GM12878 (cell line): Measurements from ENCODE around the gene RREB1.

ENCODE experiments used
- ATF7 ChIP-seq: fragments of 450-650 bp; IDR thresholded peaks from 2 replicates; pipeline ENCODE4 v1.6.1; 2016; ENCODE audit warnings: low read depth, mild to moderate bottlenecking
- CBX5 ChIP-seq: sonication (generic); IDR thresholded peaks from 2 replicates; pipeline ENCODE4 v1.6.1; 2016; ENCODE audit warnings: low read depth, moderate library complexity, mild to moderate bottlenecking, inconsistent platforms
- CREB1 ChIP-seq: IDR thresholded peaks from 2 replicates; pipeline ENCODE4 v1.6.1; 2012; ENCODE audit warnings: low read depth, mild to moderate bottlenecking, inconsistent platforms
- DPF2 ChIP-seq: fragments of 450-650 bp; IDR thresholded peaks from 2 replicates; pipeline ENCODE4 v1.6.1; 2017; ENCODE audit warnings: mild to moderate bottlenecking
- EP300 ChIP-seq, 2 experiments: fragments of 150-350 bp in 1 of 2; IDR thresholded peaks; 2 replicates each; pipeline ENCODE4 v1.6.1; 2011 to 2012; ENCODE audit warnings: low read depth in 2 of 2, low read length in 2 of 2, borderline replicate concordance in 1 of 2, improper control_type of control experiment in 1 of 2, inconsistent platforms in 1 of 2; ENCODE audit not compliant: control insufficient read depth in 1 of 2
- EZH2 ChIP-seq: IDR thresholded peaks from 2 replicates; pipeline ENCODE4 v1.6.1; 2012; ENCODE audit warnings: low read depth, mild to moderate bottlenecking, control low read depth, inconsistent platforms, low read length, borderline replicate concordance; ENCODE audit not compliant: control insufficient read depth
- FOXK2 ChIP-seq: fragments of 450-650 bp; IDR thresholded peaks from 2 replicates; pipeline ENCODE4 v1.6.1; 2017; ENCODE audit warnings: mild to moderate bottlenecking, moderate library complexity
- JUND ChIP-seq: IDR thresholded peaks from 2 replicates; pipeline ENCODE4 v1.6.1; 2012; ENCODE audit warnings: low read depth, mild to moderate bottlenecking, low read length, improper control_type of control experiment, moderate library complexity
- NFYB ChIP-seq: IDR thresholded peaks from 2 replicates; pipeline ENCODE4 v1.6.1; 2011; ENCODE audit warnings: low read depth, mild to moderate bottlenecking, low read length, improper control_type of control experiment, moderate library complexity; ENCODE audit not compliant: insufficient read depth
- PML ChIP-seq: IDR thresholded peaks from 2 replicates; pipeline ENCODE4 v1.6.1; 2012; ENCODE audit warnings: low read length, inconsistent platforms
- TAF1 ChIP-seq: IDR thresholded peaks from 2 replicates; pipeline ENCODE4 v1.6.1; 2011; ENCODE audit warnings: mild to moderate bottlenecking, low read depth, low read length, borderline replicate concordance
- TF ChIP-seq, protein P1 (sequence below), 3 experiments: IDR thresholded peaks in 2 of 3; conservative IDR thresholded peaks in 1 of 3; 2 replicates each; pipeline ENCODE4 v1.5.1; 2011; ENCODE audit warnings: low read depth in 3 of 3, low read length in 3 of 3, mild to moderate bottlenecking in 3 of 3, control low read depth in 2 of 3, moderate library complexity in 2 of 3, inconsistent platforms in 1 of 3, mixed read lengths in 1 of 3; ENCODE audit not compliant: control insufficient read depth in 2 of 3, insufficient read depth in 1 of 3; ENCODE audit errors: extremely low read depth in 1 of 3
- TF ChIP-seq, protein P2 (sequence below): fragments of 450-650 bp; IDR thresholded peaks from 2 replicates; pipeline ENCODE4 v1.6.1; 2016; ENCODE audit warnings: mild to moderate bottlenecking
- TF ChIP-seq, protein P3 (sequence below): IDR thresholded peaks from 2 replicates; pipeline ENCODE4 v1.6.1; 2011; ENCODE audit warnings: low read depth, mild to moderate bottlenecking, low read length, moderate library complexity, borderline replicate concordance; ENCODE audit errors: extremely low read depth

DNA sequence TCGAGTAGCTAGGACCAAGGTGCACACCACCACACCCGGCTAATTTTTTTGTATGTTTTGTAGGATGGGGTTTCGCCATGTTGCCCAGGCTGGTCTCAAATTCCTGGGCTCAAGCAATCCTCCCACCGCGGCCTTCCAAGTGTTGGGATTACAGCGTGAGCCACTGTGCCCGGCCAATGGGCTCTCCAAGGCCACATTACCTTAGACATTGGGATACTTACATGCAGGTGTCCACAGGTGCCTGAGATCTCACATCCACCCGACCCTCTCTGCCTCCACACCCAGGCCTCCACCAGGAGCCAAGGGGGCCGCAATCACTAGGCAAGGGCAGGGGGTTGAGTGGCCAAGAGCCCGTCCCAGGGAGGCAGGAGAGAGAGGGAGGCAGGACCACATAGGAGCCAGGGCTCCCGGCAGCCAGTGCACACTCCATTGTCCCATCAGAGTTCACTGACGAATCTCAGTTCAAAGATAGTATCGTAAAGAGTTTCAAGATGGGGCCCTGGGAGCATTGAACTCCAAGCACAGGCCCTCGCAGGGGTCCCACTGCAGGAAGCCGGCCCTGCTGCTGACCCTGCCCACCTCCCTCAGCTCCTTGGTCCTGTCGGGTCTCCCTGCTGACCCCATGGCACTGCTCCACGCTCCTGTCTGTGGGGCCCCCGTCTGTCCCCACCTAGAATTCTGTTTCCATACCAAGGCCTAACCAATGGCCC lies 149.9 kb downstream of the RREB1 start:
- no peak for TF ChIP-seq TAF1
- no peak for TF ChIP-seq NFYB
- TF ChIP-seq ATF7: no peak
- TF ChIP-seq CBX5: no peak
- TF ChIP-seq, protein P1, sequence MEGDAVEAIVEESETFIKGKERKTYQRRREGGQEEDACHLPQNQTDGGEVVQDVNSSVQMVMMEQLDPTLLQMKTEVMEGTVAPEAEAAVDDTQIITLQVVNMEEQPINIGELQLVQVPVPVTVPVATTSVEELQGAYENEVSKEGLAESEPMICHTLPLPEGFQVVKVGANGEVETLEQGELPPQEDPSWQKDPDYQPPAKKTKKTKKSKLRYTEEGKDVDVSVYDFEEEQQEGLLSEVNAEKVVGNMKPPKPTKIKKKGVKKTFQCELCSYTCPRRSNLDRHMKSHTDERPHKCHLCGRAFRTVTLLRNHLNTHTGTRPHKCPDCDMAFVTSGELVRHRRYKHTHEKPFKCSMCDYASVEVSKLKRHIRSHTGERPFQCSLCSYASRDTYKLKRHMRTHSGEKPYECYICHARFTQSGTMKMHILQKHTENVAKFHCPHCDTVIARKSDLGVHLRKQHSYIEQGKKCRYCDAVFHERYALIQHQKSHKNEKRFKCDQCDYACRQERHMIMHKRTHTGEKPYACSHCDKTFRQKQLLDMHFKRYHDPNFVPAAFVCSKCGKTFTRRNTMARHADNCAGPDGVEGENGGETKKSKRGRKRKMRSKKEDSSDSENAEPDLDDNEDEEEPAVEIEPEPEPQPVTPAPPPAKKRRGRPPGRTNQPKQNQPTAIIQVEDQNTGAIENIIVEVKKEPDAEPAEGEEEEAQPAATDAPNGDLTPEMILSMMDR (IDR thresholded peaks at IDR 0.05 in 2 of 3, conservative IDR thresholded peaks at IDR 0.05 in 1 of 3; ENCODE audit: control insufficient read depth in 2 of 3, extremely low read depth in 1 of 3, insufficient read depth in 1 of 3, low read depth in 3 of 3, low read length in 3 of 3): no peak
- no peak for TF ChIP-seq DPF2
- no peak for TF ChIP-seq EZH2
- no peak for TF ChIP-seq JUND
- TF ChIP-seq PML: no peak
- TF ChIP-seq FOXK2: no peak
- TF ChIP-seq, protein P2, sequence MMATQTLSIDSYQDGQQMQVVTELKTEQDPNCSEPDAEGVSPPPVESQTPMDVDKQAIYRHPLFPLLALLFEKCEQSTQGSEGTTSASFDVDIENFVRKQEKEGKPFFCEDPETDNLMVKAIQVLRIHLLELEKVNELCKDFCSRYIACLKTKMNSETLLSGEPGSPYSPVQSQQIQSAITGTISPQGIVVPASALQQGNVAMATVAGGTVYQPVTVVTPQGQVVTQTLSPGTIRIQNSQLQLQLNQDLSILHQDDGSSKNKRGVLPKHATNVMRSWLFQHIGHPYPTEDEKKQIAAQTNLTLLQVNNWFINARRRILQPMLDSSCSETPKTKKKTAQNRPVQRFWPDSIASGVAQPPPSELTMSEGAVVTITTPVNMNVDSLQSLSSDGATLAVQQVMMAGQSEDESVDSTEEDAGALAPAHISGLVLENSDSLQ: no peak
- TF ChIP-seq EP300 (IDR thresholded peaks at IDR 0.05; ENCODE audit: borderline replicate concordance in 1 of 2, control insufficient read depth in 1 of 2, low read depth in 2 of 2, low read length in 2 of 2): no peak
- no peak for TF ChIP-seq CREB1
- TF ChIP-seq, protein P3, sequence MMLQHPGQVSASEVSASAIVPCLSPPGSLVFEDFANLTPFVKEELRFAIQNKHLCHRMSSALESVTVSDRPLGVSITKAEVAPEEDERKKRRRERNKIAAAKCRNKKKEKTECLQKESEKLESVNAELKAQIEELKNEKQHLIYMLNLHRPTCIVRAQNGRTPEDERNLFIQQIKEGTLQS: no peak
